Parathyroid adenoma (tissue), 2 donors: ENCODE data around the gene ZNF236.

Source experiments
- H2AFZ ChIP-seq: fragments of 300-600 bp; sonication (generic); one replicate; pipeline ENCODE4 v1.7.0; 2017; ENCODE audit warnings: antibody characterized with exemption, mild to moderate bottlenecking
- H3K27ac ChIP-seq: fragments of 300-600 bp; sonication (generic); one replicate; pipeline ENCODE4 v1.7.0; 2017
- H3K27me3 ChIP-seq: fragments of 300-600 bp; sonication (generic); one replicate; pipeline ENCODE4 v1.7.0; 2017; ENCODE audit warnings: low read length; ENCODE audit not compliant: control insufficient read depth, insufficient read depth
- H3K36me3 ChIP-seq: fragments of 300-600 bp; sonication (generic); one replicate; pipeline ENCODE4 v1.7.0; 2017; ENCODE audit warnings: low read length; ENCODE audit not compliant: control insufficient read depth, insufficient read depth
- H3K4me1 ChIP-seq: fragments of 300-600 bp; sonication (generic); one replicate; pipeline ENCODE4 v1.7.0; 2017; ENCODE audit warnings: control low read depth
- H3K4me2 ChIP-seq: fragments of 300-600 bp; sonication (generic); one replicate; pipeline ENCODE4 v1.7.0; 2017; ENCODE audit warnings: low read length
- H3K4me3 ChIP-seq: fragments of 300-600 bp; sonication (generic); one replicate; pipeline ENCODE4 v1.7.0; 2017; ENCODE audit warnings: low read depth, low read length
- H3K79me2 ChIP-seq: fragments of 300-600 bp; sonication (generic); one replicate; pipeline ENCODE4 v1.7.0; 2017; ENCODE audit warnings: control low read depth
- H3K9ac ChIP-seq: fragments of 300-600 bp; sonication (generic); one replicate; pipeline ENCODE4 v1.7.0; 2017; ENCODE audit warnings: mild to moderate bottlenecking
- H3K9me3 ChIP-seq: fragments of 300-600 bp; sonication (generic); one replicate; pipeline ENCODE4 v1.7.0; 2017; ENCODE audit warnings: low read length; ENCODE audit not compliant: control insufficient read depth
- TF ChIP-seq, protein P1 (sequence below): fragments of 300-600 bp; sonication (generic); IDR thresholded peaks from one replicate; pipeline ENCODE4 v1.7.0; 2017; ENCODE audit warnings: antibody characterized with exemption, mild to moderate bottlenecking
- donor health status: primary hyperparathyroidism.

ZNF236 gene

GRCh38 chr18:76931171-76931570 is 108.8 kb downstream of the ZNF236 start:
- H3K27ac ChIP-seq = no peak overlapping the region
- no peak overlapping the region for H3K4me2 ChIP-seq
- no peaks in the 10 kb centered on the region for H3K36me3 ChIP-seq
- no peak overlapping the region for H3K4me3 ChIP-seq
- TF ChIP-seq, protein P1, sequence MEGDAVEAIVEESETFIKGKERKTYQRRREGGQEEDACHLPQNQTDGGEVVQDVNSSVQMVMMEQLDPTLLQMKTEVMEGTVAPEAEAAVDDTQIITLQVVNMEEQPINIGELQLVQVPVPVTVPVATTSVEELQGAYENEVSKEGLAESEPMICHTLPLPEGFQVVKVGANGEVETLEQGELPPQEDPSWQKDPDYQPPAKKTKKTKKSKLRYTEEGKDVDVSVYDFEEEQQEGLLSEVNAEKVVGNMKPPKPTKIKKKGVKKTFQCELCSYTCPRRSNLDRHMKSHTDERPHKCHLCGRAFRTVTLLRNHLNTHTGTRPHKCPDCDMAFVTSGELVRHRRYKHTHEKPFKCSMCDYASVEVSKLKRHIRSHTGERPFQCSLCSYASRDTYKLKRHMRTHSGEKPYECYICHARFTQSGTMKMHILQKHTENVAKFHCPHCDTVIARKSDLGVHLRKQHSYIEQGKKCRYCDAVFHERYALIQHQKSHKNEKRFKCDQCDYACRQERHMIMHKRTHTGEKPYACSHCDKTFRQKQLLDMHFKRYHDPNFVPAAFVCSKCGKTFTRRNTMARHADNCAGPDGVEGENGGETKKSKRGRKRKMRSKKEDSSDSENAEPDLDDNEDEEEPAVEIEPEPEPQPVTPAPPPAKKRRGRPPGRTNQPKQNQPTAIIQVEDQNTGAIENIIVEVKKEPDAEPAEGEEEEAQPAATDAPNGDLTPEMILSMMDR = no peak
- H2AFZ ChIP-seq = no peak overlapping the region
- no peaks in the 10 kb centered on the region for H3K27me3 ChIP-seq
- no peaks in the 10 kb centered on the region for H3K79me2 ChIP-seq
- H3K9ac ChIP-seq = no peak overlapping the region
- no peaks in the 10 kb centered on the region for H3K9me3 ChIP-seq
- H3K4me1 ChIP-seq = no peaks in the 10 kb centered on the region

- no peak overlapping the region for H3K4me2 ChIP-seq
- H3K79me2 ChIP-seq = no peaks in the 10 kb centered on the region
- no peaks in the 10 kb centered on the region for H3K4me1 ChIP-seq
- H3K27ac ChIP-seq = no peak overlapping the region
- H3K9ac ChIP-seq = no peak overlapping the region
- H2AFZ ChIP-seq = no peak overlapping the region
- no peaks in the 10 kb centered on the region for H3K36me3 ChIP-seq
- H3K27me3 ChIP-seq = no peaks in the 10 kb centered on the region
- TF ChIP-seq, protein P1 = no peak
- H3K4me3 ChIP-seq = no peak overlapping the region
- no peaks in the 10 kb centered on the region for H3K9me3 ChIP-seq
Observed at GRCh38 chr18:76932026-76932819, 109.9 kb downstream of the ZNF236 start.

- H2AFZ ChIP-seq = no peak overlapping the region
- H3K27ac ChIP-seq = no peak overlapping the region
- H3K4me3 ChIP-seq = no peak overlapping the region
- H3K4me2 ChIP-seq = no peak overlapping the region
- no peaks in the 10 kb centered on the region for H3K27me3 ChIP-seq
- H3K36me3 ChIP-seq = no peaks in the 10 kb centered on the region
- no peaks in the 10 kb centered on the region for H3K4me1 ChIP-seq
- H3K9ac ChIP-seq = no peak overlapping the region
- no peaks in the 10 kb centered on the region for H3K79me2 ChIP-seq
- TF ChIP-seq, protein P1 = no peak
- no peaks in the 10 kb centered on the region for H3K9me3 ChIP-seq
Observed at GRCh38 chr18:76935722-76936337, 113.5 kb downstream of the ZNF236 start.

- TF ChIP-seq, protein P1 = no peak
- no peaks in the 10 kb centered on the region for H3K27me3 ChIP-seq
Observed at GRCh38 chr18:76936877-76937276, 114.5 kb downstream of the ZNF236 start.

More at GRCh38 chr18:76936877-76937276, 114.5 kb downstream of the ZNF236 start:
- no peaks in the 10 kb centered on the region for H3K79me2 ChIP-seq
- H3K4me2 ChIP-seq = no peak overlapping the region
- no peaks in the 10 kb centered on the region for H3K36me3 ChIP-seq
- no peak overlapping the region for H2AFZ ChIP-seq
- H3K27ac ChIP-seq = no peak overlapping the region
- no peak overlapping the region for H3K9ac ChIP-seq
- H3K4me3 ChIP-seq = no peak overlapping the region
- no peaks in the 10 kb centered on the region for H3K9me3 ChIP-seq
- no peaks in the 10 kb centered on the region for H3K4me1 ChIP-seq
